HG02798 (cell line): Measurements from ENCODE around the gene DAP.

Source experiments
- ATAC-seq: cut with Tn5 transposase; IDR thresholded peaks from one replicate; pipeline ENCODE4 v1.9.1; 2021; ENCODE audit warnings: mild to moderate bottlenecking; ENCODE audit not compliant: unreplicated experiment, poor library complexity

Gene DAP

DNA sequence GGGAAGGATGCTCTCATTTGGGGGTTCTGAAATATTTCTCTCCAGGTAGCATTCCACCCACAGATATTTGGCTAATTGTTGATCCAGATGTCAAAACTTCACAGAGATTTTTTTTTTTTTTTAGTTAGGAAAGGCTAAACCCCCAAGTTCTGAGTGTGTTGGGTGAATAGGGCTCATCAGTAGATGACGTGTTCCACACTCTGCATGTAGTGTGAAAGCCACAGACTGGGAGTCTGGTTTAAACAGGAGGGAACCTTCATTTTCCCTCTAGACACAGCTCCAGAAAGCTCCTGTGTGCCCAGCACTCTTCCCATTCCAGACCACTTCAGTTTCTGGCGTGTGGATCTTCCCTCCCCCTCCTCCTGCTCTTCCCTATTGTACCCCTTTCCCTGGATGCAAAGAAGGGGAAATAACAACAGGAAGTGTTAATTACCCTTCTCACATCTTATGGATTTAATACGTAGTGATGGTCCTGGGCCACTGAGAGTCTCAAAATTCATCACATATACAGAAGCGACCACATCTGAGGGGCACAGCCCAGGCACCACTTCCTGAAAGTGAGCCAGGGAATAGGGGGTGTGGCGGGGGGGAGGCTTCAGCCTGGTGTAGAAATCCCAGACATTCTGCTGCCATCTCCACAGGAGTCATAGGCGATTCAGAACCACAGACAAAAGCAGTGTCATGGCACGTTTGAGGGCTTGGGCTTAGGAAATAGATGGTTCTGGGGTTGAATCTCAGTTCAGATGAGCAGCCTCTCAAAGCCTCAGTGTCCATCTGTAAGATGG lies 65.1 kb downstream of the DAP start:
- ATAC-seq = no peak

DNA sequence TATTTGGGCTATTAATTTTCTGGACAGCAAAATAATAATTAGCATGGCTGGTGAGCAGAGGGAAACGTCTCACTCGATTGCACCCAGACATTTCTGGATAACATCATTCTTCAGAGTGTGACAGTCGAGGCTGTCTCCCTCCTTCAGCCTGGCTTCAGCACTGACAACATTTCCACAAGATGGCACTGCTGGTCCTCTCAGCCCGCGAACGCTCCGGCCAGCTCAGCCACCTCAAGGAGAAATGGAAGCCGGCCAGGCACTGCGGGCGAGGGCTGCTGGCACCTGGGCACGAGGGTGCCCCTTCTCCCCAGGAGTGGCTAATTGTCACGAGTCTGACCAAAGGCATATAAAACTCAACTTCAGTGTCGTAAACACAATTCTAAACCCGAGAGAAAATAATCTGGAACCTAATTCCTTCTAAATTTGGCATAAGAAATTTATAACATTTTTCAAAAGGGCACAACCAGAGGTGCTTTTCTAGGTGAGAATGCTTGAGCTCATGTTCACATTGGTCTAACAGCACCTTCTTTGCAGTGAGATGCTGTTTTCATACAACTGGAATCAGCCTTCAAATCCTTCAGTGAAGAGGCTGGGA lies 65.9 kb downstream of the DAP start:
- peak; percentile 31 for ATAC-seq

DNA sequence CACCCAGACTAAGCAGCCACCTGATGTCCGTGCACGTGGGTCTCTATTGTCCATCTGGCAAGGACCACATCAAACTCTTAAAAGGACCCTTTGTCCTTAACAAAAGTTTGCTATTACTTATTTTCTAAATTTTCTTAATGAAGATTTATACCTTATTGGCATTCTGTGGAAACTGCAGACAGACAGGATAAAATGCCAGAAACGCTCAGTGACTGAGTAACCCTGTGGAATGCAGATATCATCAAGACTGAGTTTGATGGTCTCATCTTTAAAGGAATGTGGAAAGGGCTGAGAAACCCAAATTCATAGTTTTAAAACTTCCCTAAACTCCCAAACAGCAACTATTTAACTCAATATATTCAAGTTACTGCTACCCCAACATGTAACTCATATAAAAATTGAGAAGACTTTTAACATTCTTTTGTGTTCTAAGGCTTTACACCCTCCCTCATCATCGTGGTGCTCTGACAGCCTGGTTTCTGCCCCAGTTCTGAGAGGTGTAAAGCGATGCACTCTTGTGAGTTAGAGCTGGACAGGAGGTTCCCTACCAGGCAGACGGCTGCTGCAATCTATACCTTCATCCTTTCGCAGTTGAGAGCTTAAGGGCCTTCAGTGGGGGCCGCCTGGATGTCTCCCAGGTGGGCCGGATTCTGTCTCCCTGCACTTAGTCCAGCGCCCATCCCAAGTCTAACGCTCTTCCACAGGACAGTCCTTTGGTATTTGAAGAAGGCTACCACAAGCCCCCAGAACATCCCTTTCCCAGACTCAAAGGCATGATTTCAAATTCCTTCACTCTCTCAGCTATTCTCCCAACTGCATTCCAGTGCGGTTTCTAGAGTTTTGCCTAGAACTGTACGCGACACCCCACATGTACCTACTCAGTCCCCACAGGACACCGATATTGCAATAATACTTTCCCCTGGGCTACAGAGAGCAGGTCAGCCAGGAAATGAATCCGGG lies 68.9 kb downstream of the DAP start:
- ATAC-seq = no peak

DNA sequence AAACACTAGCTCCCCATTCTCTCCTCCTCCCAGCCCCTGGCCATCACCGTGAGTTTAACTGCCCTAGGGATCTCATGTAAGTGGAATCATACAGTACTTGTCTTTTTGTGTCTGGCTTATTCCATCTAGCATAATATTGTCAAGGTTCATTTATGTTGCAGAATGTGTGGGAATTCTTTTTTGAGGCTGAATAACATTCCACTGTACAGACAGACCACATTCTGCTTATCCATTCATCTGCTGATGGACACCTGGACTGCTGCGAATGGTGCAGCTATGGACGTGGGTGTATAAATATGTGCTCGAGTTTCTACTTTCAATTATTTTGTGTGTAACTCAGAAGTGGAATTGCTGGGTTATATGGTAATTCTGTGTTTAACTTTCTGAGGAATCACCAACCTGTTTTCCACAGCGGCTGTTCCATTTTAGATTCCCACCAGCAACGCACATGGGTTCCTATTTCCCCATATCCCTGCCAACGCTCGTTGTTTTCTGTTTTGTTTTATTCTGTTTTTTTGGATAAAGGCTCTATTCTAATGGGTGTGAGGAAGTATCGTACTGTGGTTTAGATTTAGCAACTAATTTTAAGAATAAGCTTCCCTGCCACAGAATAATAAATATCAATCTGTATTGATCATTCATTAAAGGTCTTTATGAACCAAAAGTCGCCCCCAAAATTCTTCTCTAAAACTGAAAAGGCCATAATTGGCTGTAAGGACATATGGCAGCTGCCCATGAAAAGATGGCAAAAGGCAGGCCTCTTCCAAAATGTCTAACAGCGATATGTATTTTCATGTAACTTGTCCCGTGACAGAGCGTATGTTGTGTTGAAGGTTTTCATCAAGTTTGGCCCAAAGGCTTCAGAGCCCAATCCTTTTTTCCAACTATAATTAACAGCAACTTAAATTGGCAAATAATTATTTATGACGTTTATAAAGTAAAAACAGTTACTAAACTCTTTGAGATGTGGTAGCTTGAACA lies 70.3 kb downstream of the DAP start:
- ATAC-seq = no peak

DNA sequence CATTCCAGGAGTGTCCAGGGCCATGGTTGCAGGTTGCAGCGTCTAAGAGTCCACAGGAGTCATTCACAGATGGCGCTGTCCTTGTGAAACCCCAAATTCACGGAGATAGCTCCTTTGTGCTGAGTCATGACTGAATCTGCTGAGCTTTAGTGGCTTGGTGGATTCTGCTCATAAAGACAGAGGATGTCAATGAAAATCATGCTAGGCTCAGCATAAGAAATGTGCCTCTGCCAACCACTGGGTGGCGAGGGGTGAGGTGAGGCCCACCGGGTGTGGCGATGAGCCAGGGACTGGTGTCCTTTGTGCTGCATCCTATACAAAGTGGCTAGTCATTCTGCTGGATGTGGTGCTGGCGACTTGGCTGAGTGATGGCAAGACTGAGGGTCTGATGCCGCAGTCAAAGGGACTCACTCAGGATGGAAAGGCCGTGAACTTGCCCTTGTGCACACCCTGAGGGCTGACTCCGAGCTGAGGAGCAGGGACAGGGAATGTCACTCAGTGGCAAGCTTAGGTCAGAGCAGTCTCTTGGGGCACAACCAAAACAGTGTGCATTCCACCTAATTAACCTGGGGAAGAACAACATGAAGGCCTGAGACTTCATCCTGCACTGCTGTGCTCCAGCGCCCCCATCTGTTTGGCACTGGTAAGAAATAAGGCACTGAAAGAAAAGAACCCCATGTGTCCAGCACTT lies 71.5 kb downstream of the DAP start:
- ATAC-seq = peak; percentile 23

DNA sequence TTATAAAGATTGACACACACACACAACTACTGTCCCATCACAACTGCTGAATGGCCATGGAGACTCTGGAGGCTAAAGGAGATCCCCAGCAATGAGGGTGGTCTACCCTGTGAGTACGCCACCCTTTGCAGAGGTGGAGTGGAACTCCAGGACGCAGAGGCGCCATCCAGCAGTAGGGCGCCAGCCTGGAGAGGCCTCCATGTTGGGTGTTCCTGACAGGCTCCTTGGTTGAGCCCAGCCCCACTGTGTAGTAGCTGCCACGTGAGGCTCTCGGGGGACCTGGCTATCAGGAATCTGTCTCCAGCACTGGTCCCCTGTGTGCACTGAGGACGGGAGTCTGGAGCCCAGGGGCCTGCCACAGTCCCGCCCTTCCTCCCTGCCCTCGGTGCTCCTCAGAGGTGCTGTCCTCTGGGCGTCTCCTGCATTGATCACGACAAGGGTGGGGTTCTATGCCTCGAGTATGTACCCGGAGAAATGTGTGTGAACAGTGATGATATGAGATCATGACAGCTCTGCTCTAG lies 72.3 kb downstream of the DAP start:
- no peak for ATAC-seq

DNA sequence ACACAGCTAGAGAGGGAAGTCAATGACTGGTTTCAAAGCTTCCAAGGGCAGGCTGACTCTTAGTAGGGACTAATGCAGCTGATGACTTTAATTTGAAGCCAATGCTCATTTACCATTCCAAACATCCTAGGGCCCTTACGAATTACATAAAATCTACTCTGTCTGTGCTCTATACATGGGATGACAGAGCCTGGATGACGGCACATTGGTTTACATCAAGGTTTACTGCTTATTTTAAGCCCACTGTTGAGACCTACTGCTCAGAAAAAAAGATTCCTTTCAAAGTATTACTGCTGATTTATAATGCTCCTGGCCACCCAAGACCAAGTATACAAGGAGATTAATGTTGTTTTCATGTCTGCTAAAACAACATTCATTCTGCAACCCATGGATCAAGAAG lies 74.1 kb downstream of the DAP start:
- ATAC-seq = no peak

DNA sequence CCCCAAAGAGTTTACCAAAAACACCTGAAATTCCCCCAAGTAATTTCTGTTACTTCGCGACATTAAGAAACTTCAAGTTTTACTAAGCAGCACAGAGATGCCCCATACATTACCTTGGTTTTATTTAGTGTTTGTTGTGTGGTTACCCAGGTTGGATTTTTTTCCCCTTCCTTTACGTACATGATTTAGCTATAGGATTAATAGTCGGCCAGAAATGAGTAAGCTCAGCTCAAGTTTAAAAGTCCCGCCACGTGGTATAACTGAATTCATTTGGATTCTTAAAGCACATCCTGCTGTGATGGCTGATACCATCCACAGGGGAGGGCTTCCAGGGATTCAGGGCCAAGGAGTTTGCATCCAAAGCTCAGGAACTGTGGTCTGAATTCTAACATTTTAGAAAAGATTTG lies 75.9 kb downstream of the DAP start:
- ATAC-seq = peak; percentile 72

DNA sequence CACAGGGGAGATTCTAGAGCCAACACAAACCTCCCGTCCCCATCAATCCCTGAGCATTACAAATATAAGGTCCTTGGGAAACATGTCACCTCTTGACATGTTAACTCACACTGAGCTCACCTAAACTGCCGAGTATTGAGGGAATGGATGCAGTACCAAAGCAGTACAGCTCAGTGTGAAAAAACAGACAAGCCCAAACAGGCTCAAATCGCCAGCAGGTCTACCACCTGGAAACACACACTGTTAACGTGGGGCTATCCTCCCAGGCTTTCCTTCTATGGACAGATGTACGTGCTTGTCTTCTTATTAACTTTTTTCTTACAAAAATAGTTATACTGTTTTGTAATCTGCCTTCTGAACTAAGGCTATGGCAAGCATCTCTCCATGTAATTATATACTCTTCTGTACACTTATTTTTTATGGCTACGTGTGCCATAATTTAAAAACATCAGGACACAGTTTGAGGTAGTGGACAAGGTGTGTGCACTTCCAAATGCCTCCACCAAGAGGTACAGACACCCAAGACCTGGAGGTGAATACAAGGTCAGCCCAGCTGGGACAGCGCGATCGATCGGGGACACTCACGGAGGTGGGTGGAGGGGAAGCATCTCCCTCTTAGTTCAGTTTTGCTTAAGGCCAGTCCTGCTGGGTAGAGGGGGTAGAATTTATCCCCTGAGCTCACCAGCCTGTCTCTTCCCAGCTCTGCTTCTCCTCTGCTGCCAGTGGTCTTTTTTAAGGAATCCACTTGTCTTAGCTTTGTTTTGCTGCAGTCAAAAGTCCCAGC lies 76.5 kb downstream of the DAP start:
- ATAC-seq = peak; percentile 70

DNA sequence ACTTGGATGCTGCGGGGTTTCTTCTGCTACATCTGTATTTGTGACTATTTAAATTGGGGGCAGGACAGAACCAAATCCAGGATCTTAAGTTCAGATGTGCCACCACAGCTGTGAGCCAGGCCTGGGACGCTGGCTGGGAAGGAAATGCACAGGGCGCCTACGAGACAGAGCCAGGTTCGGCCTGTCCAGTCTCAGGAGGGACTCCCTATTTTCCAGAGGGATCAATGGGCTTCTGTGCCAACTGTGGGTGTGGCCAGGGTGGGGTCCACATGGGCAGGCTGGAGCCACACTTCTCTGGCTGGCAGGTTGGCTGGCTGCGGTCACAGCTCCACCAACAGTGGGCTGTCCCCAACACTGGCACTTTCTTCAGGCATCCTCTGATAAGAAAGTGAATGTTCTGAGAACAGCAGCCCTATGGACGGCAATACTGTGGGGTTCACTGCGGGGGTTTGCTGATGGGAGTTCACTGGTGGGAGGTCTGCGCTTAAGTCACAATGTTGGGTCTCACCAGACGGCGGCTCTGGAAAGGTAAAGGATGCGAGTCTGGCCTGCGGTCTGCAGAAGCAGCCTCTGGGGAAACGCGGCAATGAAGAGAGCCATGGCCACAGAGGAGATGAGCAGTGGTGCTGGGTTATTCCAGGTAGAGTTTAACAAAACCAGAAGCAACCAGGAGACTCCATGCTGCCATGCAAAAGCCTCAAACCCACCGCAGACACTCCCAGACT lies 78.1 kb downstream of the DAP start:
- ATAC-seq = no peak

DNA sequence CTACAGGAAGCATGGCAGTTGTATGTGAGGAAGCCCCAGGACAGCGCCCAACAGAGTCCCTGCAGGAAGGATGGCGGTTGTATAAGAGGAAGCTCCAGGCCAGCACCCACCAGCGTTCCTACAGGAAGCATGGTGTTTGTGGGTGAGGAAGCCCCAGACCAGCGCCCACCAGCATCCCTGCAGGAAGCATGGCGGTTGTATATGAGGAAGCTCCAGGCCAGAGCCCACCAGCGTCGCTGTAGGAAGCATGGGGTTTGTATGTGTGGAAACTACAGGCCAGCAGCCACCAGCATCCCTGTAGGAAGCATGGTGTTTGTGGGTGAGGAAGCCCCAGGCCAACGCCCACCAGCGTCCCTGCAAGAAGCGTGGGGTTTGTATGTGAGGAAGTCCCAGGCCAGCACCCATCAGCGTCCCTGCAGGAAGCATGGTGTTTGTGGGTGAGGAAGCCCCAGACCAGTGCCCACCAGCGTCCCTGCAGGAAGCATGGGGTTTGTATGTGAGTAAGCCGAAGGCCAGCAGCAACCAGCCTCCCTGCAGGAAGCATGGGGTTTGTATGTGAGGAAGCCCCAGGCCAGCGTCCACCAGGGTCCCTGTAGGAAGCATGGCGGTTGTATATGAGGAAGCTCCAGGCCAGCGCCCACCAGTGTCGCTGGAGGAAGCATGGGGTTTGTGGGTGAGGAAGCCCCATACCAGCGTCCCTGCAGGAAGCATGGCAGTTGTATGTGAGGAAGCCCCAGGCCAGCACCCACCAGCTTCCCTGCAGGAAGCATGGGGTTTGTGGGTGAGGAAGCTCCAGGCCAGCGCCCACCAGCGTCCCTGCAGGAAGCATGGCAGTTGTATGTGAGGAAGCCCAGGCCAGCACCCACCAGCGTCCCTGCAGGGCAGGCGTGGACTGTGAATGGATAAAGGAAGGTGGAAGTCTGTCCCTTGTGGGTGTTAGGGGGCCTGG lies 79.0 kb downstream of the DAP start:
- ATAC-seq = no peak

DNA sequence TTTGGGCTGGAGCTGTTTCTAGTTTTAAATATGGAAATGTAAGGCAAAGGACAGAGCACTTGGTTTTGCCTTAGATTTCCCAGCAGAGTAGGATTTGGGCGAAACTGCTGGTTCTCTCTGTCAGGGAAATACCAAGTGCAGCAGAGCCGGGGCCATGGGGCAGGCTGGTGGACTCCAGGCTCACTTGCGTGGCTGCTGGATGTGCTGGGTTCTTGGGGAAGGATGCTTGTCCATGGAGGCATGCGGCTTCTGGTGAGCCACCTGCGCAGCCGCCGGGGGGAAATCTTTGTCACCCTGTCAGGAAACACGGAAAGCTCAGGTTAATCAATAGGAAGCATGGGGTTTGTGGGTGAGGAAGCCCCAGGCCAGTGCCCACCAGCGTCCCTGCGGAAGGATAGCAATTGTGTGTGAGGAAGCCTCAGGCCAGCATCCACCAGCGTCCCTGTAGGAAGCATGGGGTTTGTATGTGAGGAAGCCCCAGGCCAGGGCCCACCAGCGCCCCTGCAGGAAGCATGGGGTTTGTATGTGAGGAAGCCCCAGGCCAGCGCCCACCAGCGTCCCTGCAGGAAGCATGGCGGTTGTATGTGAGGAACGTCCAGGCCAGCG lies 80.1 kb downstream of the DAP start:
- no peak for ATAC-seq

DNA sequence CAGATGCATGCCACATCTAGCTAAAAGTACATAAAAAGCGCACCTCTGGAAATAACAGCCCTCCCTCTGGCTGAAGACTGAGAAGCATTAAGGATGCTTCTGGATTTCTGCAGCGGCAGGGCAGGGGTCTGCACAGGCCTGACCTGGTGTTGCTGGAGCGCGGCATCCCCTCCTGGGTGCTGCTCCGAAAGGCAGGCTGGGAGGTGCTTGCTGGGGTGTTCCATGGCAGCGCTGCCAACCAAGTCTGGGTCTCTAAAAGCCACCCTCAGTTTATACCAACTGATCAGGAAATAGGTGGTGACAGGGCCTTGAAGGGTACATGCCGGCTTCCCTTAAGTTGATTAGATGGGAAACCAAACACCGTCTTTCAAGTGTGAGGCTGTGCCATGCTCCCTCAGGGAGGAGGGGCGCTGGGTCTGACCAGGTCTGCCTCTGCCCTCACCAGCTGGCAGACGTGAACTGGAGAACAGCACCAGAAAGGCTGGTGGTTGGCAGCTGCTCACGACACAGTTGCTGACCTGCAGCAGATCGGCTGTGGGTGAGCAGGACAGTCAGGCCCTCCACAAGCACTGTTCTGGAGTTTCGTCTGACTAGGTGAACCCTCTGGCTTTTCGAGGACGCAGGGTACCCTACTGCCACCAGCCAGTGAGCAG lies 81.6 kb downstream of the DAP start:
- ATAC-seq = no peak

DNA sequence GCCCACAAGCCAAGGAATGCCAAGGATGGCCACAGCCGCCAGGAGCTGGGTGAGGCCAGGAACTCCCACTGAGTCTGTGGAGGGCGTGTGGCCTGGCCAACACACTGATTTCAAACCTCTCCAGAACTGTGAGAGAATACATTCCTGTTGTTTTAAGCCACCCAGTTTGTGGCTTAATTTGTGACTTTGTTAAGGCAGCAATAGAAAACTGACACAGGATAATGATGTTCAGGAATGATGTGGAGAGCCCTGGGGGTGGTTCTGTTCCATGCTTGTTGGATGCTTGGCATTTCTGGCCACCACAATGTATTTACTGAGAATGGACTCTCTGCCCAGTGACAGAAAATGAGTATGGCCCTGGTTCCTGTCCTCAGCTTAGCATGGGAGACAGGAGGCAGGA lies 82.8 kb downstream of the DAP start:
- ATAC-seq = no peak

DNA sequence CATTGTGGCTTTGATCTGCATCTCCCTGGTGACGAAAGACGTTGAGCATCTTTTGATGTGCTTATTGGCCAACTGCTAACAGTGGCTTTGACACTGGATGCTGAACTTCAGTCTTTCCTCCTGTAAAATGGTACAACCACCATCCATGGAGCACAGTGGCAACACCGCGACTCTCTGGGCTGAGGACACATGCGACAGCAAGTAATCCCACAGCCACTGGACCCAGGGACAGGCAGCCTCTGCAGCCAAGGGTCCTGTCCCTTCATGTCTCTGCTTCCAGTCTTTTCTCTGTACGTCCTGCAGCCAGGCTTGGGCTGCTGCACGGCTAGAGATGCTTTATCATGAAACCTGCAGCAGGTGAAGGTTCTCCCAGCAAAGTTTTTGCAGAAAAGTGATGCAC lies 83.5 kb downstream of the DAP start:
- no peak for ATAC-seq

DNA sequence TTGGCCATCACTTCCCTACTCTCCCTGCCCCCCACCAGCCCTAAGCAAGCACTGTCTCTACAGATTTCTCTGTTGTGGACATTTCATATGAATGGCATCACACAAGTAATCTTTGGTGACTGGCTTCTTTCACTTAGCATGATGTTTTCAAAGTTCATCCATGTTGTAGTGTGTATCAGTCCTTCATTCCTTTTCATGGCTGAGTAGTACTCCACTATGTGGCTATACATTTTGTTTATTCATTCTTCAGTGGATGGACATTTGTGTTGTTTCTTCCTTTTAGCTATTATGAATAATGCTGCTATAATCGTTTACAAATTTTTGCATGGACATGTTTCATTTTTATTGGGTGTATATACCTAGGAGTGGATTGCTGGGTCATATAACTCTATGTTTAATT lies 84.1 kb downstream of the DAP start:
- no peak for ATAC-seq
